ENCODE results near the gene APBA3. TPM values are rescaled to one million over a fixed set of nuclear protein-coding genes. Genes with fewer than 3 reads are reported as not detected.

Gene APBA3
- total RNA-seq, 2 donors from 2014 or later = 49.3 to 75.0 TPM

- Mint-ChIP-seq H3K4me3 (no peak overlapping the region), H3K27me3 (no peaks in the 10 kb centered on the region), H3K9me3 (no peaks in the 10 kb centered on the region), H3K4me1 (no peaks in the 10 kb centered on the region), H3K36me3 (ENCODE audit: low read depth) (no peaks in the 10 kb centered on the region), H3K27ac (no peak overlapping the region)
- ATAC-seq (replicated peaks) = no peak
These were observed 31.0 kb downstream of the APBA3 start for GRCh38 chr19:3730457-3730958.

GRCh38 chr19:3725640-3726310 lies 35.7 kb downstream of the APBA3 start:
- no peaks in the 10 kb centered on the region for H3K4me1 Mint-ChIP-seq
- H3K9me3 Mint-ChIP-seq = no peaks in the 10 kb centered on the region
- no peak for ATAC-seq (replicated peaks)
- H3K27ac Mint-ChIP-seq = no peak overlapping the region
- no peak overlapping the region for H3K4me3 Mint-ChIP-seq
- H3K27me3 Mint-ChIP-seq = no peaks in the 10 kb centered on the region
- no peaks in the 10 kb centered on the region for H3K36me3 Mint-ChIP-seq (ENCODE audit: low read depth)

GRCh38 chr19:3725121-3725520 lies 36.4 kb downstream of the APBA3 start:
- no peaks in the 10 kb centered on the region for H3K4me1 Mint-ChIP-seq
- no peak overlapping the region for H3K27ac Mint-ChIP-seq
- H3K27me3 Mint-ChIP-seq = no peaks in the 10 kb centered on the region
- H3K9me3 Mint-ChIP-seq = no peaks in the 10 kb centered on the region
- H3K4me3 Mint-ChIP-seq = no peak overlapping the region
- no peaks in the 10 kb centered on the region for H3K36me3 Mint-ChIP-seq (ENCODE audit: low read depth)
- ATAC-seq (replicated peaks) = no peak

GRCh38 chr19:3723883-3724282 lies 37.6 kb downstream of the APBA3 start:
- H3K27ac Mint-ChIP-seq = no peak overlapping the region
- no peaks in the 10 kb centered on the region for H3K36me3 Mint-ChIP-seq (ENCODE audit: low read depth)
- no peaks in the 10 kb centered on the region for H3K27me3 Mint-ChIP-seq
- H3K4me3 Mint-ChIP-seq = no peak overlapping the region
- no peaks in the 10 kb centered on the region for H3K9me3 Mint-ChIP-seq
- ATAC-seq (replicated peaks) = no peak
- no peaks in the 10 kb centered on the region for H3K4me1 Mint-ChIP-seq

- Mint-ChIP-seq H3K4me3 (no peak overlapping the region), H3K9me3 (no peaks in the 10 kb centered on the region), H3K27ac (no peak overlapping the region), H3K36me3 (ENCODE audit: low read depth) (no peaks in the 10 kb centered on the region), H3K4me1 (no peaks in the 10 kb centered on the region), H3K27me3 (no peaks in the 10 kb centered on the region)
- no peak for ATAC-seq (replicated peaks)
These were observed 38.4 kb downstream of the APBA3 start for GRCh38 chr19:3723110-3723488.

- no peaks in the 10 kb centered on the region for H3K9me3 Mint-ChIP-seq
- peak overlapping the region; percentile 70 for H3K4me3 Mint-ChIP-seq
- H3K27me3 Mint-ChIP-seq = no peaks in the 10 kb centered on the region
- no peak overlapping the region for H3K27ac Mint-ChIP-seq
- no peaks in the 10 kb centered on the region for H3K36me3 Mint-ChIP-seq (ENCODE audit: low read depth)
- H3K4me1 Mint-ChIP-seq = no peaks in the 10 kb centered on the region
- ATAC-seq (replicated peaks) = no peak
These were observed 38.9 kb downstream of the APBA3 start for GRCh38 chr19:3722443-3723109.

GRCh38 chr19:3721887-3722442 lies 39.5 kb downstream of the APBA3 start:
- ATAC-seq (replicated peaks) = no peak

GRCh38 chr19:3721131-3721886 lies 40.2 kb downstream of the APBA3 start:
- no peaks in the 10 kb centered on the region for H3K9me3 Mint-ChIP-seq
- no peak overlapping the region for H3K27ac Mint-ChIP-seq
- no peaks in the 10 kb centered on the region for H3K27me3 Mint-ChIP-seq
- no peaks in the 10 kb centered on the region for H3K36me3 Mint-ChIP-seq (ENCODE audit: low read depth)
- peak overlapping the region; percentile 70 for H3K4me3 Mint-ChIP-seq
- H3K4me1 Mint-ChIP-seq = no peaks in the 10 kb centered on the region
- ATAC-seq (replicated peaks) = peak; percentile 91

More at GRCh38 chr19:3721887-3722442, 39.5 kb downstream of the APBA3 start:
- no peaks in the 10 kb centered on the region for H3K36me3 Mint-ChIP-seq (ENCODE audit: low read depth)
- no peaks in the 10 kb centered on the region for H3K27me3 Mint-ChIP-seq
- H3K9me3 Mint-ChIP-seq = no peaks in the 10 kb centered on the region
- peak overlapping the region; percentile 70 for H3K4me3 Mint-ChIP-seq
- H3K4me1 Mint-ChIP-seq = no peaks in the 10 kb centered on the region
- no peak overlapping the region for H3K27ac Mint-ChIP-seq

GRCh38 chr19:3720349-3720917 lies 41.1 kb downstream of the APBA3 start:
- no peaks in the 10 kb centered on the region for H3K4me1 Mint-ChIP-seq
- H3K27me3 Mint-ChIP-seq = no peaks in the 10 kb centered on the region
- H3K27ac Mint-ChIP-seq = no peak overlapping the region
- H3K9me3 Mint-ChIP-seq = no peaks in the 10 kb centered on the region
- no peaks in the 10 kb centered on the region for H3K36me3 Mint-ChIP-seq (ENCODE audit: low read depth)
- H3K4me3 Mint-ChIP-seq = peak overlapping the region; percentile 70
- ATAC-seq (replicated peaks) = no peak

GRCh38 chr19:3719868-3720267 lies 41.6 kb downstream of the APBA3 start:
- no peaks in the 10 kb centered on the region for H3K36me3 Mint-ChIP-seq (ENCODE audit: low read depth)
- H3K4me1 Mint-ChIP-seq = no peaks in the 10 kb centered on the region
- ATAC-seq (replicated peaks) = no peak
- no peak overlapping the region for H3K27ac Mint-ChIP-seq
- H3K27me3 Mint-ChIP-seq = no peaks in the 10 kb centered on the region
- H3K4me3 Mint-ChIP-seq = no peak overlapping the region
- no peaks in the 10 kb centered on the region for H3K9me3 Mint-ChIP-seq

GRCh38 chr19:3716147-3716668 lies 45.3 kb downstream of the APBA3 start:
- H3K4me3 Mint-ChIP-seq = no peak overlapping the region
- no peaks in the 10 kb centered on the region for H3K27me3 Mint-ChIP-seq
- ATAC-seq (replicated peaks) = no peak
- no peaks in the 10 kb centered on the region for H3K4me1 Mint-ChIP-seq
- H3K36me3 Mint-ChIP-seq (ENCODE audit: low read depth) = no peaks in the 10 kb centered on the region
- no peak overlapping the region for H3K27ac Mint-ChIP-seq
- no peaks in the 10 kb centered on the region for H3K9me3 Mint-ChIP-seq

GRCh38 chr19:3712663-3713611 lies 48.6 kb downstream of the APBA3 start:
- H3K4me3 Mint-ChIP-seq = no peak overlapping the region
- H3K27ac Mint-ChIP-seq = no peak overlapping the region
- no peaks in the 10 kb centered on the region for H3K9me3 Mint-ChIP-seq
- no peak for ATAC-seq (replicated peaks)
- no peaks in the 10 kb centered on the region for H3K4me1 Mint-ChIP-seq
- no peaks in the 10 kb centered on the region for H3K36me3 Mint-ChIP-seq (ENCODE audit: low read depth)
- no peaks in the 10 kb centered on the region for H3K27me3 Mint-ChIP-seq

- Mint-ChIP-seq H3K4me1 (no peaks in the 10 kb centered on the region), H3K9me3 (no peaks in the 10 kb centered on the region), H3K27me3 (no peaks in the 10 kb centered on the region), H3K4me3 (no peak overlapping the region), H3K27ac (no peak overlapping the region), H3K36me3 (ENCODE audit: low read depth) (no peaks in the 10 kb centered on the region)
- no peak for ATAC-seq (replicated peaks)
These were observed 51.2 kb downstream of the APBA3 start for GRCh38 chr19:3710265-3710812.

Measured in activated T-helper 17 cell treated with anti-CD3 and anti-CD28 coated beads, Interleukin-2, amount 50 U/mL, for 72 hours (primary cell).